Right lung (tissue), 10 donors: Measurements from ENCODE around the gene PDX1. TPM values are rescaled to one million over a fixed set of nuclear protein-coding genes. Genes with fewer than 3 reads are reported as not detected.

ENCODE experiments used
- DNase-seq, 2 donors: peaks; one replicate each; pipeline ENCODE4 v3.0.0-alpha.2; 2013
- long read RNA-seq, 8 donors: transcript quantifications; one replicate each; lab custom pipeline, GENCODE V29; 2026
- polyA plus RNA-seq, 5 donors: library from polyadenylated mRNA; unstranded; fragments of 120-200 nt; gene quantifications; one replicate each; pipeline versions ENCODE4 v1.2.1 to v1.2.3, GENCODE V29; 2013; ENCODE audit warnings: inconsistent platforms in 1 of 5, low replicate concordance in 1 of 5; ENCODE audit not compliant: insufficient read length in 5 of 5, insufficient read depth in 1 of 5

PDX1 gene
- polyA plus RNA-seq: not detected
- long read RNA-seq, donor 1: 0 reads
- long read RNA-seq, donor 2: 0 reads
- long read RNA-seq, donor 3: 0 reads
- long read RNA-seq, donor 4: 0 reads
- long read RNA-seq, donor 5: 0 reads
- long read RNA-seq, donor 6: 0 reads
- long read RNA-seq, donor 7: 0 reads
- long read RNA-seq, donor 8: 0 reads

DNA sequence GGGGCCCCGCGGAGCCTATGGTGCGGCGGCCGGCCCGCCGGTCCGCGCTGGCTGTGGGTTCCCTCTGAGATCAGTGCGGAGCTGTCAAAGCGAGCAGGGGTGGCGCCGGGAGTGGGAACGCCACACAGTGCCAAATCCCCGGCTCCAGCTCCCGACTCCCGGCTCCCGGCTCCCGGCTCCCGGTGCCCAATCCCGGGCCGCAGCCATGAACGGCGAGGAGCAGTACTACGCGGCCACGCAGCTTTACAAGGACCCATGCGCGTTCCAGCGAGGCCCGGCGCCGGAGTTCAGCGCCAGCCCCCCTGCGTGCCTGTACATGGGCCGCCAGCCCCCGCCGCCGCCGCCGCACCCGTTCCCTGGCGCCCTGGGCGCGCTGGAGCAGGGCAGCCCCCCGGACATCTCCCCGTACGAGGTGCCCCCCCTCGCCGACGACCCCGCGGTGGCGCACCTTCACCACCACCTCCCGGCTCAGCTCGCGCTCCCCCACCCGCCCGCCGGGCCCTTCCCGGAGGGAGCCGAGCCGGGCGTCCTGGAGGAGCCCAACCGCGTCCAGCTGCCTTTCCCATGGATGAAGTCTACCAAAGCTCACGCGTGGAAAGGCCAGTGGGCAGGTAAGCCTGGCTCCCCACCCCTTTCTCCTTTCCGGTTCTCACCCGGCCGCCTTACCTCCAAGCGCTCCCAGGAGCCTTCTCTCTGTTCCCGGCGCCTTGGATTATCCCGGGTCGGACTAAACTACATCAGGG, at the start of gene PDX1:
PDX1 (plus strand) TSS at position 67 of the 743 bp plus-strand sequence; CDS start at position 206, 139 bp downstream.
- no peak for DNase-seq

DNA sequence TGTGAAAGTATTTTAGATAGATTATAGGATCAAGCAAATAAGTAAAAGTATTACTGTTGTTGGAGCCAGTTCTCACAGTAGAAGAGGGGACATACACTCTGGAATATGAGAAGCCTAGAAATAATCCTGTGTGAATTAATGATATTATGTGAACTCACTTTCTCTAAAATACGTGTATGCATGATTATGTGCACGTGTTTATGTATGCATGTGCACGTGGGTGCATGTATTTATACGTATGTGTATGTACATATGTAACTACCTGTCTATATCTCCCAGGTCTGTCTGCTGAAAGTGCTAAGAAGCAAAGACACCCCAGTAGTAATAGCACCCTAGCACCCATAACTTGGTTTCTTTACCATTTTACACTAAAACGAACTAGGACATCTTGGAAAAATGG, 41.5 kb upstream of the PDX1 start:
- no peak for DNase-seq

DNA sequence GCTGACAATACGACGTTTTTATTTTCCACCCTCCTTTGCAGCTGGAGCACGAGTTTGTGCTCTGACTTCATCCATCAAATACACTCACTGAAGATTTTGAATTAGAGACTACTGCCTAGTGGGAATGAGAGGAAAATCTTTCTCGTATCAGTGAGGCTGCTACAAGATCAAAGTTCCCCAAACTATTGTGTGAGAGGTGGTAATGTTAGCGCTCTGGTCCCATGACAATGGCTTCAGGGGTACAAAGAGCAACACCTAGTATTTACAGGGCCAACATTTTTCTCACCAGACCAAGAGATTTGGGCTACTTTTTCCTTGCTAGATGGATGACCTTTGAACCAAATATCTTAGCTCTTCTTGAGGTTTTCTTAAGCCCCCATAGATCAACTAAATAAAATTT, 30.3 kb upstream of the PDX1 start:
- no peak for DNase-seq

DNA sequence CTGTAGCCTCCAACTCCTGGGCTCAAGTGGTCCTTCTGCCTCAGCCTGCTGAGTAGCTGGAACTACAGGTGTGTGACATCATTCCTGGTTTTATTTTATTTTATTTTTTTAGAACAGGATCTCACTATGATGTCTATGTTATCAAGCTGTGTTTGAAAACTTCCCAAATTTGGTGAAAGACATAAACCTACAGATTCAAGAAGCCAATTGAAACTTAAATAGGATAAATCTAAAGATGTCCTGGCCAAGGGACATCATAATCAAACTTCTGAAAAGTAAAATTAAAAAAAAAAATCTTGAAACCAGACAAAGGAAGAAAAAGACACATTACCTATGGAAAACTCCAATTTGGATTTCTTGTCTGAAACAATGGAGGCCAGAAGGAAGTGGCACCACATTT, 23.1 kb upstream of the PDX1 start:
- no peak for DNase-seq

DNA sequence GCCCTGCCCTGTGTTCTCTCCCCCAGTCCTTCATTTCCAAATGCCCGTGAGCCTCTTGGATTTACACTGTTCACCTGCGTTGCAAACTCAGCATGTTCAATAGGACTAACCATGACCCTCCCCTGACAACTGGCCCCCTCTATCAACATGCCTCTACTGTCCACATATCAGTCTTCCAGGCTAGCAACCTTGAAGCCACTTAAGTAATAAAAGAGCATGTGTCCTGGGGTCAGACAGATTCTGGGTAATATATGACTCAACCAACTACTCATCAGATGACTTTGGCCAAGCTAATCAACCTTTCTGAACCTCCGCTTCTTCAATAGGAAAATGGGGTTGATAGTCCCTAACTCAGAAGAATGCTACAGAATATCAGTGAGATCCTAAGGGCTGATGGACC, 15.1 kb upstream of the PDX1 start:
- no peak for DNase-seq

DNA sequence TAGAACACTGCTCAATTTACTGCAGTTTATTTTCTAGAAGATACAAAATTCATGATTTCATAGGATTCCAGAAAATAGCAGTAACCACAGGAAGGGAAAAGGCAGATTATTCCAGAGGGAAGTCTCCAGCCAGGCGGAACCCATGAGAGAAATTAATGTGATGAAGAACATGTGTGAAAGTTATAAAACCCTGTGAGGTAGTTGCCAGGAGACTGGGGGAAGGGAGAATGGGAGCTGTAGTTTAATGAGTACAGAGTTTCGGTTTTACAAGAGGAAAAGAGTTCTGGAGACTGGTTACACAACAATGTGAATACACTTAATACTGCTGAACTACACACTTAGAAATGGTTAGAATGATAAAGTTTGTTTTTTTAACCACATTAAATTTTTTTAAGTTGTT, 14.2 kb upstream of the PDX1 start:
- no peak for DNase-seq

DNA sequence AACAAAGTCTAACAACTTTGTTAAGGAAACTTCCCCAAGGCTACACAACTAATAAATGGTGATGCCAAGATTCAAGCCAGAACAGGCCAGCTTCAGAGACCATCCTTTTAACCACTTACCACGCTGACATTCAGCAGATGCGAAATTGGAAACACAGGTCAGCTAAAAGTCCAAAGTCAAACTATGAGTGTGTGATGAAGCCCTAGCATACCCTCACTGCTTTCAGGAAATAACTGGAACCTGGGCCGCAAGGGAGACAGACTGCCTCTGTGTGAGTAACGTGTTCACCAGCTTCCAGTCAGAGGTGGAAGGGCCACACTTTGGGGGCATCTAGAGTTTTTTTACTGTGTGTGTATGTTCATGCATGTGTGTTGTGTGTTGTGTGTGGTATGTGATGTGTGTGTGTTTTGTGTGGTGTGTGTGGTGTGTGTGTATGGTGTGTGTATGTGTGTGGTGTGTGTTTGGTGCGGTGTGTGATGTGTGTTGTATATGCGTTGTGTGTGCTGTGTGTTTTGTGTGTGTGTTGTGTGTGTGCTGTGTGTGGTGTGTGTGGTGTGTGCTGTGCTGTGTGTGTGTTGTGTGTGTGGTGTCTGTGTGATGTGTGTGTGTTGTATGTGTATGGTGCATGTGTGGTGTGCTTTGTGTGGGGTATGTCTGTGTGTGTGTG, 12.5 kb upstream of the PDX1 start:
- no peak for DNase-seq

DNA sequence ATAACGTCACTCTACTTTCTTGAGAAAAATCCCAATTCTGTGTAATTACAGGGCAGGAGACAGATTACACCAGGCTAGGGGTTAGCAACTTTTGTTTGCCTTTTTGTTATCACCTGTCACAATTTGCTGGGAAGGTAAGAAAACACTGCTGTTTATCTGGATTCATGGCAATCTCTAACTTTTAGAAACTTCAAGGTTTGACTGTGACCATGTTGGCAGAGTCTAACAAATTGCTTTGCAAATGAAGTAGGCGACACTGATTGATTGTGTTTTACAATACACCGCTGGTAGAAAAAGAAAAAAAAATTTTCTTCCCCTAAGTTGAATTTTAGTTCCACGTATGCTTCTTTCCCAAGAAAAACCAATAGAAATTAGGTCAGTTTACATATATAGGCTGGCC, 10.4 kb upstream of the PDX1 start:
- DNase-seq: no peak

DNA sequence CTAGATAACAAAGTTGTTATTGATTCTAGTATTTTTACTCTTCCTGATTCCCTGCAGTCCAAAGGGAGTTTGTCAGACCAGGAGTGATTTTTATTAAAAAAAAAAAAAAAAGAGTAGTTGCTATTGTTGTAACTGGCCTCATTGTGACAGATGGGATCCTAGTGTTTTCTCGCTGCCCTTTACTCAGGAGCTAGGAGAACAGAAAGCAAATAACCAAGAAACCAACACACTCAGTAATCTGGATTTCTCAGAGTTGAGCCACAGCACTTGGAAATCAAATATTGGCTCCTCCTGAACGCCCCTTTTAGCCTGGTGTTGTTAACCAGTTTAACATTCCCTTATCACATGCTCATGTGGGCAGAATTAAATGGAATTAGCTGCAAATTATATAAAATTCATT, 8.3 kb upstream of the PDX1 start:
- DNase-seq: no peak

DNA sequence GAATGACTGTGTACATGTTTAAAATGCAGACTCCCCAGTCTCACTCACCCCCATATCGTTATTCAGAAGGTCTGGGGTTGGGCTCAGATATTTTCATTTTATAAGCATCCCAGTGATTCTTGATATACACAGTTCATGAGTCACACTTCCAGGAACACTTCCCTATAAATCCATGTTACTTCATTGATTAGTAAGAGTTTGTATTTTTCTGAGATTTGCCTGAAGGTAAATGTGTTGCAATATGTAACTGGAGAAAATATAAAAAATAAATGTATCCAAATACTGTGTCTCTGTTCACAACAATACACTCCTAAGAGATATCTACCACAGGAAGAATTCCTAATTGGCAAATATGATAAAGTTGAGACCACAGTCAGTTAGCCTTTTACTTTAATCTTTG, 6.6 kb upstream of the PDX1 start:
- no peak for DNase-seq

DNA sequence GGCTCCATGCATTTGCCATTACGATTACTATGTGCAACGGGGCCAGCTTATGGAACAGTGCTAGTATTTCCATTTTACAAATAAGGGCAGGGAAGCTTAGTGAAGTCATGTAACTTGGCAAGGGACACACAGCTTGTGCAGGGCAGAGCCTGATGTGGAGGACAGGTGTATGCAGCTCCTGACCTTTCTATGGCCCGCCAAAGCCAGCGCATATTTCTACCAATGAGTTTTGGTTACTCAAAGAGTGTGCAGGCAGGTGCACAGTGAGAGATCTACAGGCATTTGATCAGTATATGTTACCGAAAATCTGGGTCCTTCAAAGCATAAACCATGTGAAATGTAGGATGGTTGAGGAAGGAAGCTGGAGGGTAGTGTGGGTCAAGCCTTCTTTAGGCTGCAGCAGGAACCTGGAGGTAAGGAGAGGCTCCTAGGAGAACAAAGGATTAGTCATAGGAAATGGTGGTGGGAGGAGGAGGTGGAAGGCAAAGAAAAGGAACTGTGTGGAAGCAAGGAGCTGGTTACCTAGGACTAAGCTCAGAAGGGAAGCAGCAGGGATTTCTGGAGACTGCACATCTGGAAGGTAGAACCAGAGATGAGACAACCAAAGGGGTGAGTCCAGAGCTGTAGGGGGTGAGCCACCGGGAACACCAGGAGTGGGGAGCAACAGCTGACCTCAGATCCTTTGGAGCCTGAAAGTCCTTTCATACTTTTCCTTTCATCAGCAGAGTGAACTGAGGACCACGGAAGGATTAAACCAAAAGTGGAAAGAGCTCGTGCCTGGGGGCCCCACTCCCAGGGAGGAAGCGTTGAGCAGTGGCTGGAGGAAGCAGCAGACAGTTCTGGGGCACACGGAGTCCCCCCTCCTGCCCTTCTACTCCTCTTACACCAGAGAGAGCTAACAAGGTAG, 4.2 kb upstream of the PDX1 start:
- DNase-seq: no peak

DNA sequence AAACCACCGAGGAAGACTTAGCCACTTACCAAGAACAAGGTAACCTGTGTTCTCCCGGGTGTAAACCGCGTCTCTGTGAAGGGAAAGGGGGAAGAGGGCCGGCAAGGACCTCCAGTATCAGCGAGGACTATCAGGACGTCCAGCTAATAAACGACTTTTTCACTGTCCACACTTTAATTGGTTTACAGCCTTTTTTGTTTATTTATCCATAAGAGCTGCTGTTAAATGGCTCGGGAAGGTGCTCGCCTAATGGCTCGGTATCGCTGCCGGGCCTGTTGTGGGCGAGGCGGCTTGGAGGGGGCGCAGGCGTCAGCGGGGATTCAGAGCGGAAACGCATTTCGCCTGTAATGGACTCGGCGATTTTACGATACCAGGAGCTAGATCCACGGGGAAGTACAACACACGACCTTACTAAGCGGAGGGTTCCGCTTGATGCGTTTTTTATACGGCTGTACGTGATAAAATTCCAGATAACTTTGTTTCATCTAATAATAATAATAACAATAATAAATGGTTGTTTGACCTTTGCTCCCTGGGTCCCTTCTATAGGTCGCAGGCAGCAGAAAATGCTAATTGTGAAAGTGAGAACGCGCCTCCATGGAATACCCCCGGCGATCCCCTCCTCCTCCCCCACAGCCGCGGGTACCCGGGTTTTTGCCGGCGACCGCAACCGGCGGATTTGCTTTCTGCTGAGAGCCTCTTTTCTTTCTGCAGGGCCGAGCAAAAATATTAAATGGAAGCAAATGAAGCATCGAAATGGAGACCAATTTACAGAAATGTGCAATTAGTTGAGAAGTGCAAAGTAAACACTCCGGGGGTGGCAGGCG, 2.5 kb upstream of the PDX1 start:
- DNase-seq: no peak

DNA sequence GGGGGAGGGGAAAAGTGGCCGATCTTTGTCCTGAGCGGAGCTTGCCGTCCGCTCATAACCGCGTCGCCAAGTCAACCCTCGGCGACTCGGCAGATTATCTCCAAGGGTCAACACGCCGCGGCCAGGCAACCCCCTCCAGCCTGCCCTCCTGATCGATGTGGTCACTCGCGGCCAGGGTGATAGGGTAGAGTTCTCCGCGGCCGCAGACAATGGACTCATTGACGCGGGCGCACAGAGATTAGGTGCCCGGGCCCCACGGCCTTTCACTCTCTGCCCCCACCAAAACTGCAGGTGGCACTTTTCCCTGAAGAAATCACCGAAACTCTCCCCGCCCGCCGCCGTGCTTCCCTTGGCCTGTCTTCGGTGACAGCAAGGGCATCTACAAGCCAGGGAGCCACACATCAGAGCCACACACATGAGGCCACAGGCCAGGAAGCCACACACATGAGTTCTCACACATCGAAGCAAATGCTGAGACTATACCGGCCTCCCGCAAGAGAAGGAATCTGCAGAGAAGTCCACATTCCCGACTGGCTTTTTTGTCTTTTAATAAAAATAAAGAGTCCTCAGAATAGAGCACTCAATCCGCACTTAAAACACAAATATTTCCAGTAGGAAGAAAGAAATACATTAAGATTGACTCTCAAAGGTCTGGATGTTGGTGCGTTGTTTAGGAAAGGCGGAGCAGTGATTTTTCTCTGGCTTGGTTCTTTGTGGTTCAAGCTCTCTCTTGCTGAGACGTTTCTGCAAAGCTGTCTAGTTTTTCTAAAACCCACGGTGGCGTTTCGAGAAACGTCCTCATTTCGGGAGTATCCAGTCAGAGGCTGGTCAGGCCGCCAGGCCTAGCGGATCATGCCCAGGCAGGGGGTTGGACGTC, 1.5 kb upstream of the PDX1 start:
- DNase-seq: no peak

DNA sequence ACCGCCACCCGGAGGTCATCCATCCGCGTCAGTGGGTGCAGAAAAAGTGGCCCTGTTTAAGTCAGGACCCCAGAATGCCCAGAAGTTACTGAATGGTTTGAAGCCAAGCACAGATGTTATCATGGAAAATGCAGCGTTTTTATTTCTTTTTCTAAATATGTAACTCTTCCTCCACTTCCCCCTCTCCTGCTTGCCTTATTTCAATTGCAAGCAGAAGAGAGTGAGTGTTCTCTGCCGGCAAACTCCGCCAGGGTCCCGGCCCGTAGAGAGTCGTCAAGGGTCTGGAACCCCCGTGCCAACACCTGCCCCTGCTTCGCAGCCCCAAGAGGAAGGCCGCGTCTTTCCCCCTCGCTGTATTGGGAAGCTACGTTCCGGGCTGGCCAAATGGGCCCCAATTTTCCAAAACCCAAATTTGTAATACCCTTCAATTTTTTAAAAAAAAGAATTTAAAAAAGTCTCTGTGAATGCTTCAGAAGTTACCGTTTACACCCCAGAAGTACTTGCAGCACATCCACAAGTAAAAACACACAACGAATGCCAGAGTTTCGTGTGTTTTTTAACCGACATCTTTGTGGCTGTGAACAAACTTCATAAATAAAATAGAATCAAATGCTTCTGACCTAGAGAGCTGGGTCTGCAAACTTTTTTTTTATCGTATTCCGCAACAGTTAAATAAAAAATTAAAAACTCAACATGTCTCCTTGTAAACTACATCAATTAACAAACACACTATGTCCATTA, 712 bp upstream of the PDX1 start:
- no peak for DNase-seq

DNA sequence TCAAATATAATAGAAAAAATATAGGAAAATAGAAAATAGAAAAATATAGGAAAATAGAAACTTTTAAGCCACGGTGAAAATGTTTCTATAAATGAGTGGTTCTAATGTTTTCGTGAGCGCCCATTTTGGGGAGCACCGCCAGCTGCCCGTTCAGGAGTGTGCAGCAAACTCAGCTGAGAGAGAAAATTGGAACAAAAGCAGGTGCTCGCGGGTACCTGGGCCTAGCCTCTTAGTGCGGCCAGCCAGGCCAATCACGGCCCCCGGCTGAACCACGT, 204 bp upstream of the PDX1 start:
- DNase-seq: no peak

DNA sequence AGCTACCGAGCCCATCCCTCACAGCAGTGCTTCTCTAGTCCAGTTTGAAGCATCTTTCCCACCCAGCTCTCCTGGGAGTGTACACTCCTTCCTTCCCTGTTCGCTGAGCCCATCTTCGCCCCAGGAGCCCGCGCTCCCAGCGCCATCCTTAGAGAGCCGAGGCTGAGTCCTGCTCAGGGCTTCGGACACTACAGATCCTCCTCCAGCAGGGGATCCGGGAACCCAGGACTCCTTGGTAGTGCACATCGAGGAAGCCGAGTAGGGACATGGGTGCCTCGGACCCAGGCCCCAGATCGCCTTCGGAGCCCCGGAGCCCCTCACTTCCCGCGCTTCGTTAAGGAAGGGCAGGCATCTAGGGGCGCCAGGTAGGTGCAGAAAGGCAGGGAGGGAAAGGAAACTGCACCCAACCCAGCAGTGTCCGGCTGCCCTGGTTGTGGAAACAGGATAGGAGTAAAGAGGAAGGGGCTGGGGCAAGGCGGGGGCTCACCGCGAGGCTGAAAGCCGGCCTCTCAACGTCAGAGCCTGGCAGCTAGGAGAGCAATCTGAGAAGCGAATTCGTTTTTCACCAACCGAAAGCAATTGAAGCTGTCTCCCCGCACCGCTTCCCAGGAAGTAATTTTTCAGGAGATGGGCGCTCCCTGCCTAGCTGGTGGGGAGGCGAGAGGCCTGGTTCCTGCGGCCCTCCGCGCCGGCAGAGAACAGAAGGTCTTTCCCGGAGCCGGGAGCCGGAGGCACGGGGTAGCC, 1.0 kb downstream of the PDX1 start:
- DNase-seq: no peak

DNA sequence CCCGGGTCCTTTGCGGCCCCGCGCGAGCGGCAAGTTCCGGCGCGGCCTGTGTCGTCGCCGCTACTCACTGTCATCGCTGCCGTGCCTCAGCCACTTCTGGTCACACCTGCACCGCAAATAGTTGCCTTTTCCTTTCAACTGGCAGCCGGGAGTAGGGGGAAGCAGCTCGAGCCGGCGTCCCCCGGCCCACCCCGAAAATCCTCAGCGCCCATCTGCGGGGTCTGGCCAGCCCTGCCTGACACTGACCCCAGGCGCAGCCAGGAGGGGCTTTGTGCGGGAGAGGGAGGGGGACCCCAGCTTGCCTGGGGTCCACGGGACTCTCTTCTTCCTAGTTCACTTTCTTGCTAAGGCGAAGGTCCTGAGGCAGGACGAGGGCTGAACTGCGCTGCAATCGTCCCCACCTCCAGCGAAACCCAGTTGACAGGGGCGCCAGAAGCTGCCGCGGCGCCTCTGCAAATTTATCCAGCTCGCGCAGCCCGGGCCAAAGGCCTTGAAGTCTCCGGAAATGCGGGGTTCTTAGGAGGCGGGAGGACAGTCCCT, 1.7 kb downstream of the PDX1 start:
- DNase-seq: no peak
